ENCODE data around the gene SLC25A25. TPM values are rescaled to one million over a fixed set of nuclear protein-coding genes. Genes with fewer than 3 reads are reported as not detected.

Gene SLC25A25
- total RNA-seq, 2 experiments from 2014 or later: 21.3 to 22.2 TPM

- H3K4me3 Mint-ChIP-seq: no peak overlapping the region
- CTCF ChIA-PET: interaction anchor here (0.8 to 1.5 kb wide), 4 partner anchors 12 to 170 kb away, joined by 3 to 4 read pairs (median 3); no protein-coding TSS in a partner anchor
- peaks cover 6% of the 10 kb centered on the region for H3K4me1 Mint-ChIP-seq
- no peak for DNase-seq
- H3K27me3 Mint-ChIP-seq: no peaks in the 10 kb centered on the region
- H3K9me3 Mint-ChIP-seq: no peaks in the 10 kb centered on the region
- peaks cover 13% of the 10 kb centered on the region for H3K36me3 Mint-ChIP-seq (ENCODE audit: low read depth)
- POLR2A ChIA-PET: interaction anchor here (1.3 kb wide), 1 partner anchor 13 kb away, joined by 6 read pairs; no protein-coding TSS in a partner anchor
- H3K27ac Mint-ChIP-seq: no peak overlapping the region
Measured at GRCh38 chr9:128113526-128114325, 45.7 kb downstream of the SLC25A25 start.

GRCh38 chr9:128114326-128115186 lies 46.5 kb downstream of the SLC25A25 start:
- ChIA-PET CTCF (interaction anchor here (0.8 to 1.5 kb wide), 4 partner anchors 11 to 171 kb away, joined by 3 to 4 read pairs (median 3); no protein-coding TSS in a partner anchor), POLR2A (interaction anchor here (1.3 kb wide), 1 partner anchor 14 kb away, joined by 6 read pairs; no protein-coding TSS in a partner anchor)
- H3K27ac Mint-ChIP-seq: no peak overlapping the region
- peaks cover 6% of the 10 kb centered on the region for H3K4me1 Mint-ChIP-seq
- no peaks in the 10 kb centered on the region for H3K27me3 Mint-ChIP-seq
- H3K4me3 Mint-ChIP-seq: no peak overlapping the region
- H3K36me3 Mint-ChIP-seq (ENCODE audit: low read depth): peaks cover 8% of the 10 kb centered on the region
- no peaks in the 10 kb centered on the region for H3K9me3 Mint-ChIP-seq
- DNase-seq: no peak

GRCh38 chr9:128115187-128116103 lies 47.4 kb downstream of the SLC25A25 start:
- ChIA-PET CTCF (interaction anchor here (1.0 to 2.8 kb wide), 7 partner anchors 10 to 173 kb away, joined by 3 to 22 read pairs (median 3); no protein-coding TSS in a partner anchor), POLR2A (interaction anchor here (0.9 to 1.2 kb wide), 3 partner anchors 11 to 172 kb away, joined by 3 to 4 read pairs (median 4); no protein-coding TSS in a partner anchor)
- Mint-ChIP-seq H3K27ac (no peak overlapping the region), H3K4me1 (peaks cover 6% of the 10 kb centered on the region), H3K4me3 (no peak overlapping the region), H3K27me3 (no peaks in the 10 kb centered on the region), H3K9me3 (no peaks in the 10 kb centered on the region), H3K36me3 (ENCODE audit: low read depth) (peaks cover 4% of the 10 kb centered on the region)
- DNase-seq: no peak

- Mint-ChIP-seq H3K36me3 (ENCODE audit: low read depth) (peaks cover 4% of the 10 kb centered on the region), H3K27ac (no peak overlapping the region)
Measured at GRCh38 chr9:128116104-128117083, 48.4 kb downstream of the SLC25A25 start.

GRCh38 chr9:128117613-128118471 lies 49.8 kb downstream of the SLC25A25 start:
- ChIA-PET CTCF (interaction anchor here (0.6 to 2.8 kb wide), 30 partner anchors 8 to 509 kb away, joined by 3 to 22 read pairs (median 4); partner anchors contain the start of genes NAIF1, PIP5KL1 and ST6GALNAC4), POLR2A (interaction anchor here (0.8 to 1.3 kb wide), 4 partner anchors 10 to 177 kb away, joined by 3 to 4 read pairs (median 3); partner anchors contain the start of gene NAIF1)
- Mint-ChIP-seq H3K27me3 (no peaks in the 10 kb centered on the region), H3K4me3 (no peak overlapping the region), H3K27ac (no peak overlapping the region), H3K9me3 (no peaks in the 10 kb centered on the region), H3K36me3 (ENCODE audit: low read depth) (peaks cover 6% of the 10 kb centered on the region), H3K4me1 (peaks cover 6% of the 10 kb centered on the region)
- peak; percentile 96 for DNase-seq

More at GRCh38 chr9:128116104-128117083, 48.4 kb downstream of the SLC25A25 start:
- CTCF ChIA-PET: interaction anchor here (0.9 to 2.8 kb wide), 8 partner anchors 9 to 174 kb away, joined by 3 to 22 read pairs (median 4); no protein-coding TSS in a partner anchor
- no peaks in the 10 kb centered on the region for H3K9me3 Mint-ChIP-seq
- POLR2A ChIA-PET: interaction anchor here (0.9 to 1.2 kb wide), 3 partner anchors 12 to 173 kb away, joined by 3 to 4 read pairs (median 4); no protein-coding TSS in a partner anchor
- H3K4me3 Mint-ChIP-seq: no peak overlapping the region
- peaks cover 6% of the 10 kb centered on the region for H3K4me1 Mint-ChIP-seq
- no peak for DNase-seq
- H3K27me3 Mint-ChIP-seq: no peaks in the 10 kb centered on the region

GRCh38 chr9:128118472-128118857 lies 50.4 kb downstream of the SLC25A25 start:
- no peaks in the 10 kb centered on the region for H3K9me3 Mint-ChIP-seq
- CTCF ChIA-PET: interaction anchor here (0.7 to 2.8 kb wide), 10 partner anchors 7 to 202 kb away, joined by 3 to 22 read pairs (median 6); partner anchors contain the start of gene ST6GALNAC4
- peaks cover 6% of the 10 kb centered on the region for H3K4me1 Mint-ChIP-seq
- H3K27ac Mint-ChIP-seq: no peak overlapping the region
- POLR2A ChIA-PET: interaction anchor here (0.8 to 1.3 kb wide), 3 partner anchors 10 to 175 kb away, joined by 3 to 4 read pairs (median 3); partner anchors contain the start of gene NAIF1
- peaks cover 8% of the 10 kb centered on the region for H3K36me3 Mint-ChIP-seq (ENCODE audit: low read depth)
- H3K4me3 Mint-ChIP-seq: no peak overlapping the region
- no peaks in the 10 kb centered on the region for H3K27me3 Mint-ChIP-seq
- no peak for DNase-seq

- no peak overlapping the region for H3K4me3 Mint-ChIP-seq
- H3K36me3 Mint-ChIP-seq (ENCODE audit: low read depth): peaks cover 14% of the 10 kb centered on the region
- POLR2A ChIA-PET: no interaction called here
- H3K4me1 Mint-ChIP-seq: peaks cover 6% of the 10 kb centered on the region
- CTCF ChIA-PET: no interaction called here
- no peaks in the 10 kb centered on the region for H3K27me3 Mint-ChIP-seq
- no peak overlapping the region for H3K27ac Mint-ChIP-seq
- DNase-seq: no peak
- no peaks in the 10 kb centered on the region for H3K9me3 Mint-ChIP-seq
Measured at GRCh38 chr9:128118971-128119665, 51.1 kb downstream of the SLC25A25 start.

GRCh38 chr9:128120061-128120740 lies 52.2 kb downstream of the SLC25A25 start:
- CTCF ChIA-PET: no interaction called here
- no peak overlapping the region for H3K4me3 Mint-ChIP-seq
- no peak for DNase-seq
- H3K9me3 Mint-ChIP-seq: no peaks in the 10 kb centered on the region
- POLR2A ChIA-PET: no interaction called here
- peaks cover 13% of the 10 kb centered on the region for H3K36me3 Mint-ChIP-seq (ENCODE audit: low read depth)
- H3K4me1 Mint-ChIP-seq: peaks cover 12% of the 10 kb centered on the region
- H3K27ac Mint-ChIP-seq: no peak overlapping the region
- no peaks in the 10 kb centered on the region for H3K27me3 Mint-ChIP-seq

GRCh38 chr9:128120741-128121465 lies 52.9 kb downstream of the SLC25A25 start:
- ChIA-PET POLR2A (no interaction called here), CTCF (no interaction called here)
- no peaks in the 10 kb centered on the region for H3K9me3 Mint-ChIP-seq
- no peak overlapping the region for H3K27ac Mint-ChIP-seq
- no peaks in the 10 kb centered on the region for H3K27me3 Mint-ChIP-seq
- H3K4me3 Mint-ChIP-seq: no peak overlapping the region
- H3K4me1 Mint-ChIP-seq: peaks cover 18% of the 10 kb centered on the region
- DNase-seq: no peak
- peaks cover 13% of the 10 kb centered on the region for H3K36me3 Mint-ChIP-seq (ENCODE audit: low read depth)

Data from activated CD4-positive, alpha-beta memory T cell treated with anti-CD3 and anti-CD28 coated beads, Interleukin-2, amount 10 ng/mL, durations not matched to agents 7 days and 5 days (primary cell).